Melanocyte of skin (primary cell): ENCODE measurements around the gene DNAJC4. TPM values are rescaled to one million over a fixed set of nuclear protein-coding genes. Genes with fewer than 3 reads are reported as not detected.

Source experiments
- total RNA-seq, 2 donors: library from RNA; depleted of rRNA; stranded (reverse); fragments of >200 nt; gene quantifications; 2 replicates each; pipeline ENCODE4 v1.2.3, GENCODE V29; 2012

DNAJC4 gene, protein sequence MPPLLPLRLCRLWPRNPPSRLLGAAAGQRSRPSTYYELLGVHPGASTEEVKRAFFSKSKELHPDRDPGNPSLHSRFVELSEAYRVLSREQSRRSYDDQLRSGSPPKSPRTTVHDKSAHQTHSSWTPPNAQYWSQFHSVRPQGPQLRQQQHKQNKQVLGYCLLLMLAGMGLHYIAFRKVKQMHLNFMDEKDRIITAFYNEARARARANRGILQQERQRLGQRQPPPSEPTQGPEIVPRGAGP
- 10 to 100 TPM in 1 of 2 donors, 1 to 10 TPM in 1; 4.3 to 11.4 TPM for total RNA-seq

GRCh38 chr11:64230171-64230984 lies at the start of gene DNAJC4:
Gene DNAJC4, plus strand, starts transcription at chr11:64230548. Its CDS starts 307 bp downstream, at chr11:64230855.

GRCh38 chr11:64185693-64186491 lies 44.5 kb upstream of the DNAJC4 start, which contains the start of gene STIP1:
Gene STIP1, plus strand, starts transcription at chr11:64186171. Its CDS starts 91 bp downstream, at chr11:64186262.

GRCh38 chr11:64206457-64207255 lies 23.7 kb upstream of the DNAJC4 start, which contains the start of gene FERMT3:
Gene FERMT3, plus strand, starts transcription at chr11:64206721. Its CDS starts 644 bp downstream, at chr11:64207365.

GRCh38 chr11:64225608-64226506 lies 4.5 kb upstream of the DNAJC4 start, which contains the start of the genes NUDT22 and TRPT1:
Gene NUDT22, plus strand, starts transcription at chr11:64226274. Its CDS starts 379 bp downstream, at chr11:64226653.
Gene TRPT1, minus strand, starts transcription at chr11:64226186. Its CDS starts 326 bp downstream, at chr11:64225860.

DNA sequence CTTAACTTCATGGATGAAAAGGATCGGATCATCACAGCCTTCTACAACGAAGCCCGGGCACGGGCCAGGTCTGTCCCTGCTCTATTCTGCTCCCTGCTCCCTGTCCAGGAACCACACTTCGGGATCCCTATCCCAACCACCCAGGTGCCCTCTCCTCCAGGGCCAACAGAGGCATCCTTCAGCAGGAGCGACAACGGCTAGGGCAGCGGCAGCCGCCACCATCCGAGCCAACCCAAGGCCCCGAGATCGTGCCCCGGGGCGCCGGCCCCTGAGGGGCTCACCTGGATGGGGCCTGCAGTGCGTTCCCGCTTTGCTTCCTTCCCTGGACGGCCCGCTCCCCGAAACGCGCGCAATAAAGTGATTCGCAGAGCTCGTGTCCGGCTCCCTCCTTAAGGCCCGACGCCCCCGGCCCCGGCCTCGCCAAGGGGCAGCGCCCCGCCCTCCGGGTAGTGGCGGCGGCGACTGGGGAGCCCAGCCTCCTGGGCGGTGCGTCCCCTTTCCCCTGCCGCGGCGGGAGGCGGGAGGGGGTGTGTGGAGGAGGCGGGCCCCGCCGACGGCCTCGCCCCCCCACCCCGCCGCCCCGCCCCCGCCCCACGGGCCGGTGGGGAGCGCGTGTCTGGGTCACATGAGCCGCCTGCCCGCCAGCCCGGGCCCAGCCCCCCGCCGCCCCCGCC lies 3.7 kb downstream of the DNAJC4 start, which contains the start of gene VEGFB:
Gene VEGFB, plus strand, starts transcription at position 672 of the 674 bp plus-strand sequence. CDS start 250 bp downstream, outside the sequence.

DNA sequence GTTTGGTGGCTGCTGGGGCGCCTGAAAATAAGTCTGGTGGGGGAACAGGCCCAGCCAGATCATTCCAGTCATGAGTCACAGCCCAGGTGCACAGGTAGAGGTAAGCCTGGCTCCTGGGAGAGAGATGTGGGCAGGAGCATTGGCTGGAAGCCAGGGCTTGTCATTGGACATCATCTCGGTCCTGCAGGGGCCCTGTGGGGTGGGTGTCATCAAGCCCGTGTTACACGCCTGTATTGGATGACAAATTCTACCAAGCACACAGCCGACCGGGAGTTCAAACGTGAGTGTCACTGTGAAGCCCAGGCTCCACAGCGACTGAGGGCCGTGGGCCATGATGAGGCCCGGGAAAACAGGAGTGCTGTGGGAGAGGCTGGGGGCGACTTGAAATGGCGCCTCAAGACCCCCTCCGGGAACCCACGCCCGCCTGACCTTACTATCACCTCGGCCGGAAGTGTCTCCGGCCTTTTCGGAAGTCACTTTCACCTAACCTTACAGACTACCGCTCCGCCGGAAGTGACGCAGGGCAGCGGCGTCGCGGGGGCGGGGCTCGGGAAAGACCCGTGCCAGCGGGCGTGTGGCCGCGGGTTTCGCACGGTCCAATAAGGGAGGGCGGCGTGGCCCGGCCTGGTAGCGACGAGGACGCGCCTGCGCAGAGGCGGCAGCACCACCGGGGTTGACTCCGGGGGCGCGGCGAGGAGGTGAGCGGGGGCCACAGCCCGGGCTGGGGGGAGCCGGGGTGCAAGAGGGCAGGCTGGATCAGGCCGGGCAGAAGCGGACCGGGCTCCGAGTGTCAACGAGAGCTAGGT lies 10.3 kb downstream of the DNAJC4 start, which contains the start of gene FKBP2:
Gene FKBP2, plus strand, starts transcription at position 661 of the 806 bp plus-strand sequence. CDS start 1,293 bp downstream, outside the sequence.

GRCh38 chr11:64246871-64247728 lies 16.8 kb downstream of the DNAJC4 start, which contains the start of gene PPP1R14B:
Gene PPP1R14B, minus strand, starts transcription at chr11:64246943. Its CDS starts 270 bp downstream, at chr11:64246673.

DNA sequence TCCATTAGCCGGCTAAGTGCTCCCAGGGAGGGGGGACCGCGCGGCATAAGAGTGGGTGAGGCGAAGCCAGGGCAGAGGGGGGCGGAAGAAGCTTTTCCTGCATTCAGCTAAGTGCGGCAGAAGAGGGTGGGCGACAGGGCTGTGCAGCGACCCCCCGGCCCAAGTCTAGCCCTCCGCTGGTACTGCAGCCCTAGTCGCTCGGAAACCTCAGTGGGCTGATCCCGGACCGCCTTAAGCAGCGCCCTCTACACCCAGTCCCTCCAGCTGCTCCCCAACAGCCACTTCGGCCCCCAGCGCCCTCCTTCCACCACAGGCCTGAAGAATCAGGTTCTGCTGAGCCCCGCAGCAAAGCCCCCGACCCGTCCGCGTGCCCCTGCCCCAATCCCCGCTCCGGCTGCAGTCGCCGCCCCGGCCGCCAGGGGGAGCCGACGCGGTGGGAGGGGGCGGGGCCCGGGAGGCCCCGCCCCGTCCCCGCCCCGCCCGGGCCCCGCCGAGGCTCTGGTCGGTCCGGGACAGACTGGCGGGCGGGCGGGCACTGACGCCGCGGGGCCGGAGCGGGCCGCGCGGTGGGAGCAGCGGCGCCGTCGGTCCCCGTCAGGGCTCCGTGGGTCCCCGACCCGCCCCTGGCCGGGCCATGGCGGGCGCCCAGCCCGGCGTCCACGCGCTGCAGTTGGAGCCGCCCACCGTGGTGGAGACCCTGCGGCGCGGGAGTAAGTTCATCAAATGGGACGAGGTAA lies 20.8 kb downstream of the DNAJC4 start, which contains the start of gene PLCB3:
Gene PLCB3, plus strand, starts transcription at position 515 of the 737 bp plus-strand sequence. Its CDS starts 120 bp downstream, at position 635.

Other genes with a start within 250 kb of the DNAJC4 start
- gene OTUB1, start 244.1 kb upstream of the DNAJC4 start, total RNA-seq: 10 to 100 TPM; 58.2 to 74.3 TPM
- not detected for gene FLRT1, start 194.6 kb upstream of the DNAJC4 start, total RNA-seq
- 10 to 100 TPM; 20.0 to 23.3 TPM for gene MACROD1, start 64.4 kb upstream of the DNAJC4 start, total RNA-seq
- gene STIP1, start 44.4 kb upstream of the DNAJC4 start, total RNA-seq: 100 to 1,000 TPM; 176 to 357 TPM
- gene FERMT3, start 23.8 kb upstream of the DNAJC4 start, total RNA-seq: 10 to 100 TPM; 31.6 to 41.3 TPM
- gene TRPT1, start 4.4 kb upstream of the DNAJC4 start, total RNA-seq: 10 to 100 TPM; 21.0 to 33.0 TPM
- gene NUDT22, start 4.3 kb upstream of the DNAJC4 start, total RNA-seq: 10 to 100 TPM; 64.0 to 75.3 TPM
- gene VEGFB, start 4.0 kb downstream of the DNAJC4 start, total RNA-seq: 10 to 100 TPM; 42.6 to 57.1 TPM
- 10 to 100 TPM; 28.2 to 57.3 TPM for gene FKBP2, start 10.5 kb downstream of the DNAJC4 start, total RNA-seq
- gene PPP1R14B, start 16.4 kb downstream of the DNAJC4 start, total RNA-seq: 100 to 1,000 TPM in 1 of 2 donors, 10 to 100 TPM in 1; 66.8 to 144 TPM
- 10 to 100 TPM; 20.0 to 28.0 TPM for gene PLCB3, start 21.0 kb downstream of the DNAJC4 start, total RNA-seq
- 10 to 100 TPM; 60.6 to 69.5 TPM for gene BAD, start 54.1 kb downstream of the DNAJC4 start, total RNA-seq
- gene GPR137, start 55.3 kb downstream of the DNAJC4 start, total RNA-seq: 10 to 100 TPM; 16.0 to 21.7 TPM
- under 1 TPM in 1 of 2 donors, not detected in 1; 0.34 TPM for gene KCNK4, start 60.8 kb downstream of the DNAJC4 start, total RNA-seq
- gene CATSPERZ, start 69.8 kb downstream of the DNAJC4 start, total RNA-seq: under 1 TPM; 0.34 to 0.67 TPM
- gene ESRRA, start 75.0 kb downstream of the DNAJC4 start, total RNA-seq: 10 to 100 TPM; 29.9 to 37.6 TPM
- 100 to 1,000 TPM; 121 to 195 TPM for gene TRMT112, start 87.0 kb downstream of the DNAJC4 start, total RNA-seq
- gene PRDX5, start 87.6 kb downstream of the DNAJC4 start, total RNA-seq: 100 to 1,000 TPM; 128 to 150 TPM
- 1 to 10 TPM; 2.1 to 2.7 TPM for gene CCDC88B, start 109.7 kb downstream of the DNAJC4 start, total RNA-seq
- gene RPS6KA4, start 128.6 kb downstream of the DNAJC4 start, total RNA-seq: 10 to 100 TPM; 48.6 to 50.2 TPM